Measurements from ENCODE around the gene CARD9. TPM values are rescaled to one million over a fixed set of nuclear protein-coding genes. Genes with fewer than 3 reads are reported as not detected.

Gene CARD9
- total and polyA plus RNA-seq, 2 of the 4 experiments (the other 2 are of a cell fraction) = 0.36 to 1.9 TPM

DNA sequence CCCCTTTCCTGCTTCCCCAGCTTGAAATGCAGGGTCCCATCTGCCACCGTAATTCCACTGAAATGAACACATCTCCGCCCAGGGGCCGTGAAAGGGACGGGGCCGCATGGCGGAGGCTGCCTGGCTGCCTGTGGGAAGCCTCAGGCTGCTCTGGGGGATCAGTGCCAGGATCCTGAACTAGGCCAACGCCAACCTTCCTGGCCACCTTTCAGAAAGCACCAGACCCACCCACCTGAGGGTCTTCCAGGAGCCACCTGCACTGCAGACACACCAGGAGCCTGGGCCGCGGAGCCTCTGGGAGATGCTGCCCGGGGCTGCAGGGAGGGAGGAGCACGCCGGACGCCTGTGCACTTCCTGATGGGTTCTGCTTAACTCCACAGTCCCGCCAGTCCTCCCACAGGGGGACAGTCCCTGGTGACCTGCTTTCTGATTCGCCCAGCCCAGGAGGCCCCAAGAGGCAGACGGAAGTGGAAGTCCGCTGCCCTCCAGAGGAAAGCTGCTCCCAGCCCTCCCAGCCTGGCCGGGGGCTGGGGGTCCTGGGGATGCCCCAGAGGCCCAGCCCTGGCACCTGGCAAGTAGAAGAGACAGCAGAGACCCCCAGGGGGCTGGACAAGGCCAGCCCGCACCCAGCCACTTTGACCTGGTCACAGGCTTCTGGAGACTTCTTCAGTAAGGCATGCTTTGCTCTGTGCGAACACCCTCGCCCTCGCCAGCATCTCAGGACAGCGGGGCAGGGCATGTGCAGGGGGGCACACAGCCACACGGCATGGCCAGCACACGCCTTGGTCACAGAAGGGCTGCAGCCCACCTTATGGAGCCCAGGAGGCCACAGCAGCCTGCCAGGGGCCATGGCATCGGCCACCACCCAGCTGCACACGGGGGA, at the start of gene CARD9 (continued):
- no peak for TF ChIP-seq MAZ (IDR thresholded peaks at IDR 0.05; ENCODE audit: borderline replicate concordance, low read depth, low read length)
- TF ChIP-seq BHLHE40 (IDR thresholded peaks at IDR 0.05; ENCODE audit: low read depth, low read length) = no peak
- TF ChIP-seq NFE2L2 (IDR thresholded peaks at IDR 0.05; ENCODE audit: low read depth, low read length) = no peak
- TF ChIP-seq SMC3 (IDR thresholded peaks at IDR 0.05; ENCODE audit: low read depth, low read length) = no peak

DNA sequence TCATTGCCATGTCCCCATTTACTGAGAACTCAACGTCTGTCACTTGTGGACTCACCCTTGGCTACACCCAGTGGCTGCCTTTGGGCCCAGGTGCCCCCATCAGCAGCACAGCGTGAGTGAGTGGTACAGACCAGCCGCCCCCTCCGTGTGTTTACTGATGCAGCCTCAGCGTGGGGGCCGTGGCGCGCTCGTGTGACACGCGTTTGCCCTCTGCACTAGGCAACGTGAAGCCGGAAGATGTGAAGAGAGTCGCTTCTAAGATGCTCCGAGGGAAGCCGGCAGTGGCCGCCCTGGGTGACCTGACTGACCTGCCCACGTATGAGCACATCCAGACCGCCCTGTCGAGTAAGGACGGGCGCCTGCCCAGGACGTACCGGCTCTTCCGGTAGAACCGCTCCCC, 49.4 kb upstream of the CARD9 start:
- H2AK5ac ChIP-seq (ENCODE audit: low read depth, low read length) = no peak overlapping the region
- no peak overlapping the region for H2BK5ac ChIP-seq (ENCODE audit: low read depth, low read length, poor library complexity, severe bottlenecking)
- H3K4me1 ChIP-seq (ENCODE audit: control insufficient read depth, insufficient read depth, low read length) = no peaks in the 10 kb centered on the region
- no peak overlapping the region for H2AFZ ChIP-seq (replicated peaks; ENCODE audit: low read length, poor library complexity)
- no peak overlapping the region for H4K91ac ChIP-seq (ENCODE audit: insufficient read depth, low read depth, low read length)
- dilution Hi-C loops (cut with HindIII; ENCODE audit: low sequenced_read_pairs, unreplicated experiment) = no loop called here
- no peak overlapping the region for H2BK120ac ChIP-seq (ENCODE audit: low read depth, low read length)
- in situ Hi-C loops (cut with MboI; ENCODE audit: low sequenced_read_pairs) = no loop called here
- TF ChIP-seq CHD1 (IDR thresholded peaks at IDR 0.05; ENCODE audit: low read depth, low read length) = no peak
- no peak for TF ChIP-seq RAD21 (IDR thresholded peaks at IDR 0.05; ENCODE audit: low read length)
- TF ChIP-seq MAZ (IDR thresholded peaks at IDR 0.05; ENCODE audit: borderline replicate concordance, low read depth, low read length) = no peak
- no peak for TF ChIP-seq MAFK (IDR thresholded peaks at IDR 0.05; ENCODE audit: low read depth, low read length)
- TF ChIP-seq FOS (IDR thresholded peaks at IDR 0.05; ENCODE audit: low read depth, low read length) = no peak
- no peaks in the 10 kb centered on the region for H3K27me3 ChIP-seq (ENCODE audit: control insufficient read depth, insufficient read depth, low read length)
- H3K14ac ChIP-seq (replicated peaks; ENCODE audit: low read depth, low read length) = no peak overlapping the region
- 95% methylated on average over 26 of the region's 26 CpGs; no CpG with 5 or more reads in 1 of the 2 experiments for WGBS, 2 experiments (ENCODE audit: extremely low coverage in 2 of 2, insufficient read length in 1 of 2)
- no peak overlapping the region for H3K4me3 ChIP-seq (ENCODE audit: insufficient read depth, low read depth, low read length)
- H3K9me3 ChIP-seq (ENCODE audit: control insufficient read depth, insufficient read depth, low read length) = no peaks in the 10 kb centered on the region
- H3K79me1 ChIP-seq (ENCODE audit: low read depth in 1 of 2, low read length in 2 of 2) = peaks cover 0 to 4% of the 10 kb centered on the region in 2 experiments; a peak in 1 of 4 replicates
- H3K18ac ChIP-seq (ENCODE audit: low read depth, low read length) = no peak overlapping the region
- intact Hi-C loops (cut with micrococcal nuclease) = no loop called here
- ATAC-seq (ENCODE audit: low read depth) (no peak), DNase-seq (no peak)
- H4K20me1 ChIP-seq (ENCODE audit: insufficient read depth, low read length) = peaks cover 6% of the 10 kb centered on the region; the same call in 1 of the 2 replicates
- H3K36me3 ChIP-seq (ENCODE audit: control insufficient read depth, insufficient read depth, low read length) = peaks cover 61% of the 10 kb centered on the region
- no peak overlapping the region for H2BK20ac ChIP-seq (ENCODE audit: low read depth, low read length)
- no peak overlapping the region for H3K4me2 ChIP-seq (ENCODE audit: low read depth, low read length)
- no peaks in the 10 kb centered on the region for H3K9me1 ChIP-seq (ENCODE audit: insufficient read depth, low read length)
- no peak overlapping the region for H3K27ac ChIP-seq (ENCODE audit: insufficient read depth, low read length)
- ChIA-PET POLR2A (ENCODE audit: unreplicated experiment) (no interaction called here), CTCF (no interaction called here)
- no peak overlapping the region for H4K8ac ChIP-seq (ENCODE audit: low read depth in 2 of 2, low read length in 2 of 2)
- BruUV-seq (replicated peaks) = no TSS peak
- no peak overlapping the region for H4K5ac ChIP-seq (ENCODE audit: low read depth, low read length)
- no peak overlapping the region for H2BK15ac ChIP-seq (ENCODE audit: low read depth, low read length)
- H3K23ac ChIP-seq (ENCODE audit: low read depth, low read length) = no peak overlapping the region
- H3K9ac ChIP-seq (ENCODE audit: low read depth, low read length) = no peak overlapping the region
- H2AK9ac ChIP-seq (replicated peaks; ENCODE audit: low read depth, low read length, poor library complexity) = no peak overlapping the region
- no peak overlapping the region for H3K4ac ChIP-seq (ENCODE audit: low read depth, low read length)
- H3K56ac ChIP-seq (ENCODE audit: extremely low read depth, insufficient read depth, low read length) = no peak overlapping the region

Measured in IMR-90 (cell line).